GM12878 (cell line): ENCODE measurements around the gene ATP7B. TPM values are rescaled to one million over a fixed set of nuclear protein-coding genes. Genes with fewer than 3 reads are reported as not detected.

Source experiments
- ATAC-seq: fragments of 200-7000 bp; cut with Tn5 transposase; 3 replicates; pipeline ENCODE4 v1.9.1; 2020; ENCODE audit warnings: mild to moderate bottlenecking, moderate library complexity
- BruUV-seq: library from RNA; stranded (reverse); fragments of 400-500 nt; replicated peaks from 2 replicates; lab custom pipeline; 2021; lab: Mats Ljungman, UMichigan
- CTCF ChIA-PET: fragments of 300-600 bp; sonication (Branson Sonifier 250); formaldehyde crosslinking; extraction: SDS; loops from one replicate; lab custom pipeline; 2021; ENCODE audit warnings: inconsistent platforms; lab: Yijun Ruan, JAX
- POLR2A ChIA-PET: fragments of 350-600 bp; formaldehyde crosslinking; extraction: SDS; loops from one replicate; lab custom pipeline; 2021; ENCODE audit warnings: inconsistent platforms; lab: Charles Lee
- RAD21 ChIA-PET: fragments of 300-600 bp; sonication (Branson Sonifier 250); formaldehyde crosslinking; loops from one replicate; lab custom pipeline; 2023; ENCODE audit warnings: antibody characterized with exemption; ENCODE audit not compliant: unreplicated experiment; lab: Charles Lee
- SMC1A ChIA-PET: fragments of 300-600 bp; sonication (Branson Sonifier 250); formaldehyde crosslinking; loops from one replicate; lab custom pipeline; 2023; ENCODE audit not compliant: unreplicated experiment, uncharacterized antibody; lab: Charles Lee
- DNase-seq: peaks from one replicate; pipeline ENCODE4 v3.0.0-alpha.2; 2011; ENCODE audit warnings: low read depth, low spot score
- FAIRE-seq: peaks from 3 replicates; lab custom pipeline; 2011; peaks lifted over from hg19 to GRCh38; lab: Jason Lieb, UNC
- H2AFZ ChIP-seq: 2 replicates; pipeline ENCODE4 v1.6.0; 2011; ENCODE audit warnings: low read depth, low read length, control low read depth; ENCODE audit not compliant: control insufficient read depth
- H3K27ac ChIP-seq: 2 replicates; pipeline ENCODE4 v1.5.1; 2011; ENCODE audit warnings: control low read depth; ENCODE audit not compliant: control insufficient read depth, insufficient read depth
- H3K27me3 ChIP-seq, 2 experiments: replicated peaks in 1 of 2; 2 replicates each; pipeline versions ENCODE4 v1.6.0 to v1.6.1; 2011; ENCODE audit warnings: low read length in 1 of 2; ENCODE audit not compliant: control insufficient read depth in 2 of 2, insufficient read depth in 2 of 2
- H3K36me3 ChIP-seq, 2 experiments: 2 replicates each; pipeline ENCODE4 v1.5.1; 2011; ENCODE audit warnings: low read length in 1 of 2; ENCODE audit not compliant: control insufficient read depth in 2 of 2, insufficient read depth in 2 of 2
- H3K4me1 ChIP-seq: 2 replicates; pipeline ENCODE4 v1.6.1; 2011; ENCODE audit warnings: mild to moderate bottlenecking, low read length, moderate library complexity, mixed read lengths; ENCODE audit not compliant: control insufficient read depth, insufficient read depth
- H3K4me2 ChIP-seq: 2 replicates; pipeline ENCODE4 v1.6.0; 2011; ENCODE audit warnings: control low read depth; ENCODE audit not compliant: control insufficient read depth, insufficient read depth
- H3K4me3 ChIP-seq: fragments of 200-600 bp; sonication (generic); 2 replicates; pipeline ENCODE4 v1.5.1; 2016
- H3K79me2 ChIP-seq: 2 replicates; pipeline ENCODE4 v1.6.0; 2011; ENCODE audit warnings: low read length; ENCODE audit not compliant: control insufficient read depth, insufficient read depth
- H3K9ac ChIP-seq: 2 replicates; pipeline ENCODE4 v1.8.0; 2011; ENCODE audit warnings: low read length, control low read depth, mixed read lengths; ENCODE audit not compliant: control insufficient read depth, insufficient read depth
- H3K9me3 ChIP-seq: replicated peaks from 3 replicates; pipeline ENCODE4 v1.5.1; 2011; ENCODE audit warnings: mild to moderate bottlenecking, low read length; ENCODE audit not compliant: control insufficient read depth, insufficient read depth
- H4K20me1 ChIP-seq: 2 replicates; pipeline ENCODE4 v1.6.0; 2011; ENCODE audit not compliant: control insufficient read depth, insufficient read depth
- BHLHE40 ChIP-seq, 2 experiments: fragments of 450-650 bp in 1 of 2; IDR thresholded peaks; 2 replicates each; pipeline ENCODE4 v1.6.1; 2011 to 2017; ENCODE audit warnings: low read depth in 2 of 2, borderline replicate concordance in 1 of 2, improper control_type of control experiment in 1 of 2, low read length in 1 of 2, mild to moderate bottlenecking in 1 of 2
- CBX5 ChIP-seq: sonication (generic); IDR thresholded peaks from 2 replicates; pipeline ENCODE4 v1.6.1; 2016; ENCODE audit warnings: low read depth, moderate library complexity, mild to moderate bottlenecking, inconsistent platforms
- CEBPB ChIP-seq, 2 experiments: fragments of 150-350 bp in 1 of 2; IDR thresholded peaks; 2 replicates each; pipeline ENCODE4 v1.6.1; 2012 to 2014; ENCODE audit warnings: low read depth in 2 of 2, low read length in 2 of 2, borderline replicate concordance in 1 of 2, inconsistent platforms in 1 of 2
- KDM1A ChIP-seq: fragments of 200-600 bp; sonication (generic); IDR thresholded peaks from 2 replicates; pipeline ENCODE4 v1.6.1; 2016; ENCODE audit warnings: borderline replicate concordance
- NR2C1 ChIP-seq: fragments of 450-650 bp; IDR thresholded peaks from 2 replicates; pipeline ENCODE4 v1.6.1; 2017; ENCODE audit warnings: antibody characterized with exemption, mild to moderate bottlenecking, moderate library complexity
- NRF1 ChIP-seq: conservative IDR thresholded peaks from 2 replicates; pipeline ENCODE4 v1.6.1; 2011; ENCODE audit warnings: mild to moderate bottlenecking, low read depth, low read length, improper control_type of control experiment
- PAX5 ChIP-seq: IDR thresholded peaks from 2 replicates; pipeline ENCODE4 v1.6.1; 2011; ENCODE audit warnings: low read depth, low read length, borderline replicate concordance
- RBBP5 ChIP-seq: fragments of 200-600 bp; sonication (generic); conservative IDR thresholded peaks from 2 replicates; pipeline ENCODE4 v1.6.1; 2016
- RCOR1 ChIP-seq: conservative IDR thresholded peaks from 2 replicates; pipeline ENCODE4 v1.6.1; 2012; ENCODE audit warnings: low read depth, low read length, improper control_type of control experiment
- RELA ChIP-seq: fragments of 450-650 bp; IDR thresholded peaks from 2 replicates; pipeline ENCODE4 v1.8.0; 2014; ENCODE audit warnings: borderline replicate concordance; ENCODE audit not compliant: partially characterized antibody
- SMAD5 ChIP-seq: IDR thresholded peaks from 2 replicates; pipeline ENCODE4 v1.6.1; 2016; ENCODE audit warnings: antibody characterized with exemption, low read depth
- SP1 ChIP-seq: IDR thresholded peaks from one replicate; pipeline ENCODE4 v1.6.1; 2011; ENCODE audit warnings: low read depth, low read length
- YBX1 ChIP-seq: fragments of 450-650 bp; IDR thresholded peaks from 2 replicates; pipeline ENCODE4 v1.6.1; 2016; ENCODE audit warnings: antibody characterized with exemption
- ZBTB4 ChIP-seq: fragments of 450-650 bp; formaldehyde crosslinking; IDR thresholded peaks from 2 replicates; pipeline ENCODE4 v1.4.0; 2022; ENCODE audit warnings: mild to moderate bottlenecking, moderate library complexity
- ZNF24 ChIP-seq: fragments of 450-650 bp; IDR thresholded peaks from 2 replicates; pipeline ENCODE4 v1.6.1; 2017; ENCODE audit warnings: antibody characterized with exemption, mild to moderate bottlenecking
- WGBS: methylation state at CpG from one replicate; pipeline ENCODE4 v1.1.6; 2016; ENCODE audit warnings: low lambda C conversion rate; ENCODE audit not compliant: insufficient replicate concordance, insufficient coverage; ENCODE audit errors: missing lambda C conversion rate; 5-methylcytosine and 5-hydroxymethylcytosine counted together
- in situ Hi-C: fragments of 300-500 bp; cut with MboI; formaldehyde crosslinking; loops from 9 replicates; pipeline ENCODE4 v1.14.3; 2018; ENCODE audit warnings: mixed read lengths
- intact Hi-C: fragments of 100-400 bp; cut with micrococcal nuclease; formaldehyde crosslinking; loops from one replicate; pipeline ENCODE4 v1.14.2; 2022; ENCODE audit not compliant: unreplicated experiment
- polyA plus RNA-seq, 11 experiments: library from polyadenylated mRNA; depleted of rRNA in 4 of 11; unstranded in 6 of 11; stranded (reverse) in 5 of 11; fragments of >200 nt; fragmentation: Nextera tagmentation in 4 of 11; fragmentation: Illumina TruSeq in 1 of 11; extraction: Ambion mirVana in 4 of 11; extraction: Trizol in 1 of 11; gene quantifications; 1 replicate in 1 of 11; 2 replicates in 10 of 11; pipeline versions ENCODE4 v1.2.1 to v1.2.3, GENCODE V29; 2011 to 2016; ENCODE audit warnings: inconsistent platforms in 2 of 11, missing spikeins in 2 of 11, low read depth in 1 of 11
- total RNA-seq, 4 experiments: library from RNA; depleted of rRNA in 3 of 4; stranded (reverse); fragments of >200 nt in 3 of 4; fragmentation: Illumina TruSeq in 1 of 4; extraction: Trizol in 1 of 4; gene quantifications; 2 replicates each; pipeline versions ENCODE4 v1.2.1 to v1.2.3, GENCODE V29; 2013 to 2021
- TF ChIP-seq, protein P1 (sequence below): fragments of 450-650 bp; IDR thresholded peaks from 2 replicates; pipeline ENCODE4 v1.6.1; 2017; ENCODE audit warnings: mild to moderate bottlenecking, moderate library complexity

ATP7B gene
- total and polyA plus RNA-seq, 10 of the 15 experiments (the other 5 are each of a cell fraction or from before 2014, with no cell fraction given): under 0.01 to 1.1 (median 0.06) TPM; not detected in 2

- TF ChIP-seq, protein P1, sequence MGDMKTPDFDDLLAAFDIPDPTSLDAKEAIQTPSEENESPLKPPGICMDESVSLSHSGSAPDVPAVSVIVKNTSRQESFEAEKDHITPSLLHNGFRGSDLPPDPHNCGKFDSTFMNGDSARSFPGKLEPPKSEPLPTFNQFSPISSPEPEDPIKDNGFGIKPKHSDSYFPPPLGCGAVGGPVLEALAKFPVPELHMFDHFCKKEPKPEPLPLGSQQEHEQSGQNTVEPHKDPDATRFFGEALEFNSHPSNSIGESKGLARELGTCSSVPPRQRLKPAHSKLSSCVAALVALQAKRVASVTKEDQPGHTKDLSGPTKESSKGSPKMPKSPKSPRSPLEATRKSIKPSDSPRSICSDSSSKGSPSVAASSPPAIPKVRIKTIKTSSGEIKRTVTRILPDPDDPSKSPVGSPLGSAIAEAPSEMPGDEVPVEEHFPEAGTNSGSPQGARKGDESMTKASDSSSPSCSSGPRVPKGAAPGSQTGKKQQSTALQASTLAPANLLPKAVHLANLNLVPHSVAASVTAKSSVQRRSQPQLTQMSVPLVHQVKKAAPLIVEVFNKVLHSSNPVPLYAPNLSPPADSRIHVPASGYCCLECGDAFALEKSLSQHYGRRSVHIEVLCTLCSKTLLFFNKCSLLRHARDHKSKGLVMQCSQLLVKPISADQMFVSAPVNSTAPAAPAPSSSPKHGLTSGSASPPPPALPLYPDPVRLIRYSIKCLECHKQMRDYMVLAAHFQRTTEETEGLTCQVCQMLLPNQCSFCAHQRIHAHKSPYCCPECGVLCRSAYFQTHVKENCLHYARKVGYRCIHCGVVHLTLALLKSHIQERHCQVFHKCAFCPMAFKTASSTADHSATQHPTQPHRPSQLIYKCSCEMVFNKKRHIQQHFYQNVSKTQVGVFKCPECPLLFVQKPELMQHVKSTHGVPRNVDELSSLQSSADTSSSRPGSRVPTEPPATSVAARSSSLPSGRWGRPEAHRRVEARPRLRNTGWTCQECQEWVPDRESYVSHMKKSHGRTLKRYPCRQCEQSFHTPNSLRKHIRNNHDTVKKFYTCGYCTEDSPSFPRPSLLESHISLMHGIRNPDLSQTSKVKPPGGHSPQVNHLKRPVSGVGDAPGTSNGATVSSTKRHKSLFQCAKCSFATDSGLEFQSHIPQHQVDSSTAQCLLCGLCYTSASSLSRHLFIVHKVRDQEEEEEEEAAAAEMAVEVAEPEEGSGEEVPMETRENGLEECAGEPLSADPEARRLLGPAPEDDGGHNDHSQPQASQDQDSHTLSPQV: no peak
- TF ChIP-seq SP1: no peak
- TF ChIP-seq KDM1A: no peak
- no peak for TF ChIP-seq NR2C1
- TF ChIP-seq ZNF24: no peak
- no peak for TF ChIP-seq RELA
Observed at GRCh38 chr13:51920267-51920666, 91.0 kb downstream of the ATP7B start (continued).

DNA sequence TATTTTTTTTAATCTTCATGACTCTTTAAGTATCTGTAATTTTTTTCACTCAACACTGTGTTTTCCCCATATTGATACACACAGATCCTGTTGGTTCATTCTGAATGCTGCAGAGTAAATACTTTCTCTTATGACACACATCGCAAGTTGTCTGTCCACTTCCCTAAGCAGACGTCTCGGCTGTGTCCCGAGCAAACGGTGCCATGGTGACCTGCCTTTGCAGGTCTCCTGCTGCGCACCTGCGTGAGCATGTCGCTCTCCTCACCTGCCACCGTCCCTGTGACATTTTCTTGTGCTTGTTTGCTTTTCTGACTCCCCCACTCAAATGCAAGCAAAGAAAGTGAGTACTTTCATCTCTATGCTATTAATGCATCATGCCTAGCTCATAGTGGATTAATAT is 91.7 kb downstream of the ATP7B start:
- CTCF ChIA-PET: interaction anchor here (0.7 to 1.4 kb wide), 2 partner anchors 8 to 15 kb away, joined by 3 to 4 read pairs; no protein-coding TSS in a partner anchor
- no peak for FAIRE-seq
- 42% methylated on average over 9 of the region's 9 CpGs for WGBS
- TF ChIP-seq NRF1 (no peak), RCOR1 (no peak), SMAD5 (no peak), RBBP5 (no peak), BHLHE40 (IDR thresholded peaks at IDR 0.05; ENCODE audit: borderline replicate concordance in 1 of 2, low read depth in 2 of 2, low read length in 1 of 2) (no peak), CBX5 (no peak), CEBPB (IDR thresholded peaks at IDR 0.05; ENCODE audit: borderline replicate concordance in 1 of 2, low read depth in 2 of 2, low read length in 2 of 2) (no peak), YBX1 (no peak), ZBTB4 (CRISPR knock-in tag) (no peak), PAX5 (no peak)

More for the DNA sequence above, 91.7 kb downstream of the ATP7B start:
- H3K27ac ChIP-seq: no peak overlapping the region
- in situ Hi-C loops (no loop called here), intact Hi-C loops (no loop called here)
- no peaks in the 10 kb centered on the region for H4K20me1 ChIP-seq
- H3K9me3 ChIP-seq: no peaks in the 10 kb centered on the region
- no peaks in the 10 kb centered on the region for H3K4me1 ChIP-seq
- RAD21 ChIA-PET: interaction anchor here (0.6 to 0.7 kb wide), 3 partner anchors 41 to 201 kb away, joined by 3 to 4 read pairs (median 3); no protein-coding TSS in a partner anchor
- no peak overlapping the region for H3K4me2 ChIP-seq
- no TSS peak for BruUV-seq
- ATAC-seq (no peak), DNase-seq (no peak)
- no peak overlapping the region for H3K9ac ChIP-seq
- H3K27me3 ChIP-seq: peaks cover 0 to 18% of the 10 kb centered on the region in 2 experiments
- no peaks in the 10 kb centered on the region for H3K79me2 ChIP-seq
- no peak overlapping the region for H3K4me3 ChIP-seq
- H3K36me3 ChIP-seq: no peaks in the 10 kb centered on the region
- SMC1A ChIA-PET: interaction anchor here (0.6 to 0.7 kb wide), 2 partner anchors 8 to 667 kb away, joined by 3 read pairs; no protein-coding TSS in a partner anchor
- POLR2A ChIA-PET: interaction anchor here (0.6 to 0.7 kb wide), 2 partner anchors 42 to 208 kb away, joined by 3 to 4 read pairs; no protein-coding TSS in a partner anchor
- no peak overlapping the region for H2AFZ ChIP-seq
